ENCODE measurements around the gene TNFAIP8L3.
"Not testable (repeated sequence)": the region's sequence is repeated elsewhere in the genome, so short reads cannot be mapped to it uniquely, and the experiment has no call there.

DNA sequence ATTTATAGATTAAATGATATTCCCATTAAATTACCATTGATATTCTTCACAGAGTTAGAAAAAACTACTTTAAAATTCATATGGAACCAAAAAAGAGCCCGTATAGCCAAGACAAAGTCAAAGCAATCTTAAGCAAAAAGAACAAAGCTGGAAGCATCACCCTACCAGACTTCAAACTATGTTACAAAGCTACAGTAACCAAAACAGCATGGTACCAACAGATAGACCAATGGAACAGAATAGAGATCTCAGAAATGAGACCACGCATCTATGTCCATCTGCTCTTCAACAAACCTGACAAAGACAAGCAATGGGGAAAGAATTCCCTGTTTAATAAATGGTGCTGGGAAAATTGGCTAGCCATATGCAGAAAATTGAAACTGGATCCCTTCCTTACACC lies 45.6 kb upstream of the TNFAIP8L3 start:
- TF ChIP-seq, protein P1, sequence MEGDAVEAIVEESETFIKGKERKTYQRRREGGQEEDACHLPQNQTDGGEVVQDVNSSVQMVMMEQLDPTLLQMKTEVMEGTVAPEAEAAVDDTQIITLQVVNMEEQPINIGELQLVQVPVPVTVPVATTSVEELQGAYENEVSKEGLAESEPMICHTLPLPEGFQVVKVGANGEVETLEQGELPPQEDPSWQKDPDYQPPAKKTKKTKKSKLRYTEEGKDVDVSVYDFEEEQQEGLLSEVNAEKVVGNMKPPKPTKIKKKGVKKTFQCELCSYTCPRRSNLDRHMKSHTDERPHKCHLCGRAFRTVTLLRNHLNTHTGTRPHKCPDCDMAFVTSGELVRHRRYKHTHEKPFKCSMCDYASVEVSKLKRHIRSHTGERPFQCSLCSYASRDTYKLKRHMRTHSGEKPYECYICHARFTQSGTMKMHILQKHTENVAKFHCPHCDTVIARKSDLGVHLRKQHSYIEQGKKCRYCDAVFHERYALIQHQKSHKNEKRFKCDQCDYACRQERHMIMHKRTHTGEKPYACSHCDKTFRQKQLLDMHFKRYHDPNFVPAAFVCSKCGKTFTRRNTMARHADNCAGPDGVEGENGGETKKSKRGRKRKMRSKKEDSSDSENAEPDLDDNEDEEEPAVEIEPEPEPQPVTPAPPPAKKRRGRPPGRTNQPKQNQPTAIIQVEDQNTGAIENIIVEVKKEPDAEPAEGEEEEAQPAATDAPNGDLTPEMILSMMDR (IDR thresholded peaks at IDR 0.05), result not testable (repeated sequence)
- not testable (repeated sequence) for TF ChIP-seq POLR2A, EP300 (IDR thresholded peaks at IDR 0.05)

All from tibial nerve (tissue), 4 donors.